GM12891 (cell line): ENCODE measurements around the gene TMCO4.

Experiments used
- DNase-seq: peaks from one replicate; pipeline ENCODE4 v3.0.0; 2011; ENCODE audit warnings: low spot score; ENCODE audit not compliant: insufficient read length
- FAIRE-seq: peaks from 2 replicates; lab custom pipeline; 2011; peaks lifted over from hg19 to GRCh38; lab: Jason Lieb, UNC
- PAX5 ChIP-seq: IDR thresholded peaks from 2 replicates; pipeline ENCODE4 v1.6.1; 2011; ENCODE audit warnings: low read length, moderate library complexity, mild to moderate bottlenecking; ENCODE audit not compliant: insufficient read depth, severe bottlenecking
- POLR2A ChIP-seq: IDR thresholded peaks from 2 replicates; pipeline ENCODE4 v1.6.1; 2011; ENCODE audit warnings: low read depth, low read length, control low read depth
- POLR2AphosphoS5 ChIP-seq: IDR thresholded peaks from 2 replicates; pipeline ENCODE4 v1.6.1; 2011; ENCODE audit warnings: low read depth, low read length, control low read depth
- POU2F2 ChIP-seq: IDR thresholded peaks from 2 replicates; pipeline ENCODE4 v1.6.1; 2011; ENCODE audit warnings: low read depth, mild to moderate bottlenecking, control low read depth, low read length, moderate library complexity
- SPI1 ChIP-seq: IDR thresholded peaks from 2 replicates; pipeline ENCODE4 v1.6.1; 2011; ENCODE audit warnings: low read depth, low read length, control low read depth
- TAF1 ChIP-seq: IDR thresholded peaks from 2 replicates; pipeline ENCODE4 v1.6.1; 2011; ENCODE audit warnings: low read depth, low read length, control low read depth

Gene TMCO4

GRCh38 chr1:19730232-19730631 lies 69.5 kb downstream of the TMCO4 start:
- peak; percentile 57 for FAIRE-seq
- TF ChIP-seq SPI1 = no peak
- TF ChIP-seq PAX5 = no peak
- no peak for TF ChIP-seq TAF1
- TF ChIP-seq POLR2A = no peak
- no peak for TF ChIP-seq POLR2AphosphoS5
- no peak for TF ChIP-seq POU2F2
- no peak for DNase-seq

GRCh38 chr1:19728413-19729145 lies 71.1 kb downstream of the TMCO4 start:
- DNase-seq (no peak), FAIRE-seq (no peak)
- no peak for TF ChIP-seq TAF1
- TF ChIP-seq POU2F2 = no peak
- no peak for TF ChIP-seq POLR2AphosphoS5
- TF ChIP-seq SPI1 = no peak
- no peak for TF ChIP-seq PAX5
- TF ChIP-seq POLR2A = no peak

DNA sequence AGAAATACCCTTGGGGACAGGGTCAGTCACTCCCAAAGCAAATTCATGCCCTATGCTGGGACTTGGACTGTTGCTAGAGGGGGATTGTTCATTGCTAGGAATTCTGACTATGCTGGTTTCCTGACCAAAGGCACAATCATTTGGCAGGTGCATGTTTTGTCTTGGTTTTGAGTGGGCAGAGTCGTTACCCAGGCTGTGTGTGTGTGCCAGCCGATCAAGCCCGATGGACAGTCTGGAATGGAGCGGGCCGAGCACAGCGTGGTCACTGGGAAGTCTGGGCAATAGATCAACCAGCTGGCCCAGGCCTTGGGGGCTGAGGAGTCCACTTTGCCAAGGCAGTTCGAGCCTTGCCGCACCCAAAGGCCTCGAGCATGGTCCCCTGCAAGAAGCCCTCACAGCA lies 74.1 kb downstream of the TMCO4 start:
- no peak for FAIRE-seq
- DNase-seq = no peak
- no peak for TF ChIP-seq TAF1
- TF ChIP-seq SPI1 = no peak
- TF ChIP-seq POLR2A = no peak
- TF ChIP-seq POU2F2 = no peak
- TF ChIP-seq PAX5 = no peak
- no peak for TF ChIP-seq POLR2AphosphoS5

- no peak for FAIRE-seq
- TF ChIP-seq TAF1 (no peak), SPI1 (no peak), POU2F2 (no peak), POLR2A (no peak), POLR2AphosphoS5 (no peak), PAX5 (no peak)
- no peak for DNase-seq
Measured at GRCh38 chr1:19723874-19724273, 75.8 kb downstream of the TMCO4 start.

DNA sequence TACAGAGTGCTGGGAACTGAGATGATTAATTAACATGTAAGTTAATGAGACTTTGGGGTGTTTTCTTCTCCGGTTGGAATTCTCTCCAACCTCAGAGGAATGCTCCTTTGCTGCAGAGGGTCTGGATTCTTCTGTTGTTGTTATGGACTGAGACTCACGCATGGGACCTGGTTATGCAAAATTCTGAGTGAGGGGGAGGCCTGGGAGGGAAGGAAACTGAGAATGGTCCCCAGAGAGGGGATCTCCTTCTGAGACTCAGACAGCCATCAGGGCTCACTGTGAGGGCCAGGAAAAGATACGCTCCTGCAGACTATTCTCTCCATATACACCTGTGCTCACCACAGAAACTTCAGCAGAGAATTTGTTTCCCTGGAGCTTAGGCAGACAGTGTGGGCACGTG lies 78.7 kb downstream of the TMCO4 start:
- DNase-seq (no peak), FAIRE-seq (no peak)
- TF ChIP-seq POU2F2 (0 out of 2 replicates have a peak, but pooled peaks have one; percentile 19), SPI1 (no peak)

DNA sequence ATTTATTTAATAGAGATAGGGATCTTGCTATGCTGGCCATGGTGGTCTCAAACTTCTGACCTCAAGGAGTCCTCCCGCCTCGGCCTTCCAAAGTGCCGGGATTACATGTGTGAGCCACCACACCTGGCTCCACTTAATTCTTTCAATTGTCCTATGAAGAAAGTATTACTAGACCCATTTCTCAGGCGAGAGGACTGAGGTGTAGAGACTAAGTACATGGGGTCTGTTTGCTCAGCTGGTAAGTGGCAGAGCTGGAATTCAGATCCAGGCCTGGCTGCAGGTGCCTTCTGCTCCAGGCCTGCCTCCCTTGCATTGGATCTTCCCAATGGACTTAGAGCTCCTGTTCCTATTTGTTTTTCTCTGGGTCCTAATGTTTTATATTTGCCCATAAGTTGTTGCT lies 79.5 kb downstream of the TMCO4 start:
- TF ChIP-seq POLR2A (no peak), TAF1 (no peak), SPI1 (no peak), POU2F2 (no peak), POLR2AphosphoS5 (no peak), PAX5 (no peak)
- no peak for FAIRE-seq
- no peak for DNase-seq

DNA sequence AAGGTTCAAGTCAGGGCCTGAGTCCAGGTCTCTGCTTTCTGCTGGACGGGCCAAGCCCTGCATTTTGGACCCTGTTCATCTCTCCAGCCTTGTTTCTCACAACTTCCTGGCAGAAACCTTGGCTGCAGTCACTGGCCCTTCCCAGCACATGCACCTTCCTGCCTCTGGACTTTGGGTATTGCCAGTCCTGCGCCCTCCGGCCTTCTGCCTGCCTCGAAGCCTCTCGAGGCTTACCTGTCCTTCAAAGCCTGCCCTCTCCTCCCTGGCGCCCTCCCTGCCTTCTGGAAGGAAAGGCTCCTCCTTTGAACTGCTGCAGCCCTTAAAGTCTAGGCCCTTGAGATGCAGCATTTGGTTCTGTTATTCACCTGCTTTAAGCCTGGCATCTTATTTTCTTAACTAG lies 82.2 kb downstream of the TMCO4 start:
- DNase-seq (no peak), FAIRE-seq (no peak)
- TF ChIP-seq POU2F2 (no peak), PAX5 (no peak), TAF1 (no peak), SPI1 (no peak), POLR2AphosphoS5 (no peak), POLR2A (no peak)

GRCh38 chr1:19715334-19716203 lies 84.1 kb downstream of the TMCO4 start:
- DNase-seq (peak; percentile 75), FAIRE-seq (peak; percentile 90)
- TF ChIP-seq PAX5 = no peak

GRCh38 chr1:19712928-19713327 lies 86.8 kb downstream of the TMCO4 start:
- TF ChIP-seq PAX5 (no peak), POLR2AphosphoS5 (no peak), POLR2A (no peak), SPI1 (no peak), POU2F2 (no peak), TAF1 (no peak)
- peak; percentile 59 for FAIRE-seq
- DNase-seq = no peak
